ENCODE data around the gene ADRA2A.

GRCh38 chr10:111086574-111086973, 9.7 kb downstream of the ADRA2A start:
- TF ChIP-seq, protein P1, sequence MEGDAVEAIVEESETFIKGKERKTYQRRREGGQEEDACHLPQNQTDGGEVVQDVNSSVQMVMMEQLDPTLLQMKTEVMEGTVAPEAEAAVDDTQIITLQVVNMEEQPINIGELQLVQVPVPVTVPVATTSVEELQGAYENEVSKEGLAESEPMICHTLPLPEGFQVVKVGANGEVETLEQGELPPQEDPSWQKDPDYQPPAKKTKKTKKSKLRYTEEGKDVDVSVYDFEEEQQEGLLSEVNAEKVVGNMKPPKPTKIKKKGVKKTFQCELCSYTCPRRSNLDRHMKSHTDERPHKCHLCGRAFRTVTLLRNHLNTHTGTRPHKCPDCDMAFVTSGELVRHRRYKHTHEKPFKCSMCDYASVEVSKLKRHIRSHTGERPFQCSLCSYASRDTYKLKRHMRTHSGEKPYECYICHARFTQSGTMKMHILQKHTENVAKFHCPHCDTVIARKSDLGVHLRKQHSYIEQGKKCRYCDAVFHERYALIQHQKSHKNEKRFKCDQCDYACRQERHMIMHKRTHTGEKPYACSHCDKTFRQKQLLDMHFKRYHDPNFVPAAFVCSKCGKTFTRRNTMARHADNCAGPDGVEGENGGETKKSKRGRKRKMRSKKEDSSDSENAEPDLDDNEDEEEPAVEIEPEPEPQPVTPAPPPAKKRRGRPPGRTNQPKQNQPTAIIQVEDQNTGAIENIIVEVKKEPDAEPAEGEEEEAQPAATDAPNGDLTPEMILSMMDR (IDR thresholded peaks at IDR 0.05; ENCODE audit: poor library complexity): no peak
- no peak for TF ChIP-seq EZH2phosphoT487 (IDR thresholded peaks at IDR 0.05; ENCODE audit: low read depth, severe bottlenecking, unreplicated experiment)
